PFSK-1 (cell line): ENCODE results near the gene TOP3A.

ENCODE experiments used
- FOXP2 ChIP-seq: optimal IDR thresholded peaks from 2 replicates; pipeline ENCODE3; 2011; ENCODE audit warnings: borderline replicate concordance, control low read depth, inconsistent platforms; ENCODE audit not compliant: insufficient read depth; ENCODE audit errors: extremely low read length, extremely low read depth
- POLR2AphosphoS5 ChIP-seq: IDR thresholded peaks from 2 replicates; pipeline ENCODE4 v1.6.1; 2012; ENCODE audit warnings: low read depth, mild to moderate bottlenecking, control low read depth, low read length, moderate library complexity
- SIN3A ChIP-seq: IDR thresholded peaks from 2 replicates; pipeline ENCODE4 v1.6.1; 2012; ENCODE audit warnings: mild to moderate bottlenecking, low read length, moderate library complexity, borderline replicate concordance; ENCODE audit not compliant: insufficient read depth

GRCh38 chr17:18324140-18325050 is 9.6 kb upstream of the TOP3A start:
- TF ChIP-seq POLR2AphosphoS5 (no peak), FOXP2 (no peak), SIN3A (no peak)
